ENCODE measurements around the gene ACSM4. TPM values are rescaled to one million over a fixed set of nuclear protein-coding genes. Genes with fewer than 3 reads are reported as not detected.

ACSM4 gene
- total RNA-seq, 1 donor from 2014 or later, result not detected

DNA sequence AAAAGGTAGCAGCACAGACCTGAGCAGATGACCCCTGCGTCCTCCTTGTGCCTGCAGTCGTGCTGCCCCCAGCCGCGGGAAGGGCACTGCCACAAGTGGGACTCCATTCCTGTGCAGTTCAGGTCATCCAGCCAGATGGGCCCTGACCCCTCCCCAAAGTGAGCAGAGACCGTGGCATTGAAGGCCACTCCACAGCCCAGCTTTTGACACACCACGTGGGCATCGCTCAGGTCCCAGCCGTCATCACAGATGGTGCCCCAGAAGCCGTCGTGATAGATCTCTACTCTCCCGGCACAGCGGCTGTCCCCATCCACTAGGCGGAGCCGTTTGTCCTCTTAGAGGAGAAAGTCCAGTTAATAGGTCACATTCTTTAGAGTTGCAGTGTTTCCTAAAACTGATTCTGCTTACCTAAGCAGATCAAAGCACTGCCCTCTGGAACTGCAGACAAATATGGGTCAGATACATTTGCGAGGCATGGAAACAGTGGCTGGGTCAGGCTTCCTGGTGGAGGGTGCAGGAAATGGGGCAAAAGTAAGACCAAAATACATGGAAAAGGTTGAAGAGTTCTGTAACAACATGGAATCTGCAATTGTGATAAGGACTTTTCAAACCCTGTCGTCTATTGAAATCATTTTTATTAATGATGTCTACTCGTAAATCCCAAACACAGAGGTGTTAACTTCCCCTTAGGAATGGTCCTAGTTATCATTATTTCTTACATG is 70.7 kb downstream of the ACSM4 start:
- H3K4me1 Mint-ChIP-seq, result no peaks in the 10 kb centered on the region
- H3K27me3 Mint-ChIP-seq (ENCODE audit: low read depth), result peaks cover 15% of the 10 kb centered on the region
- no peak overlapping the region for H3K4me3 Mint-ChIP-seq
- no peak overlapping the region for H3K27ac Mint-ChIP-seq
- no peak for DNase-seq (ENCODE audit: low spot score in 2 of 2, unreplicated experiment in 2 of 2)
- no peaks in the 10 kb centered on the region for H3K36me3 Mint-ChIP-seq
- H3K9me3 Mint-ChIP-seq, result peaks cover 8% of the 10 kb centered on the region
- TF ChIP-seq, protein P1, sequence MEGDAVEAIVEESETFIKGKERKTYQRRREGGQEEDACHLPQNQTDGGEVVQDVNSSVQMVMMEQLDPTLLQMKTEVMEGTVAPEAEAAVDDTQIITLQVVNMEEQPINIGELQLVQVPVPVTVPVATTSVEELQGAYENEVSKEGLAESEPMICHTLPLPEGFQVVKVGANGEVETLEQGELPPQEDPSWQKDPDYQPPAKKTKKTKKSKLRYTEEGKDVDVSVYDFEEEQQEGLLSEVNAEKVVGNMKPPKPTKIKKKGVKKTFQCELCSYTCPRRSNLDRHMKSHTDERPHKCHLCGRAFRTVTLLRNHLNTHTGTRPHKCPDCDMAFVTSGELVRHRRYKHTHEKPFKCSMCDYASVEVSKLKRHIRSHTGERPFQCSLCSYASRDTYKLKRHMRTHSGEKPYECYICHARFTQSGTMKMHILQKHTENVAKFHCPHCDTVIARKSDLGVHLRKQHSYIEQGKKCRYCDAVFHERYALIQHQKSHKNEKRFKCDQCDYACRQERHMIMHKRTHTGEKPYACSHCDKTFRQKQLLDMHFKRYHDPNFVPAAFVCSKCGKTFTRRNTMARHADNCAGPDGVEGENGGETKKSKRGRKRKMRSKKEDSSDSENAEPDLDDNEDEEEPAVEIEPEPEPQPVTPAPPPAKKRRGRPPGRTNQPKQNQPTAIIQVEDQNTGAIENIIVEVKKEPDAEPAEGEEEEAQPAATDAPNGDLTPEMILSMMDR (IDR thresholded peaks at IDR 0.05; ENCODE audit: unreplicated experiment), result no peak

DNA sequence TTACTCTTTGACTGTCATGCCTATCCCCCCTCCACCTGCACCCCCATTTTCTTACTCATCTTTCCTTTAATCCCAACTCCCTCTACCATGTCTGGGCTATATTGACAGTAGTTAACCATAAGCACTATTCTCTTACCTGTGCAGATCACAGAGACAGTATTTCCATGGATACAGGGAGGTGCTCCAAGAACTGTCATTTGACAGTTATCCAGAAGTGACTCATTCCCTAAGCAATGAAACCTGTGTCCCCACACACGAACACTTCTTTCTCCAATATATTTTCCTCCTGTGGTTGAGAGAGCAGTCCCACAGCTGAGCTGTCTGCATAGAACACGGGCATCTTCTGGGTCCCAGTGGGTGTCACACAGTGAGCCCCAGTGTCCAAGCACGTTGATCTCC is 71.3 kb downstream of the ACSM4 start:
- no peak for DNase-seq (ENCODE audit: low spot score in 2 of 2, unreplicated experiment in 2 of 2)
- Mint-ChIP-seq H3K9me3 (peaks cover 8% of the 10 kb centered on the region), H3K27me3 (ENCODE audit: low read depth) (peaks cover 13% of the 10 kb centered on the region), H3K4me1 (no peaks in the 10 kb centered on the region), H3K4me3 (no peak overlapping the region), H3K36me3 (no peaks in the 10 kb centered on the region), H3K27ac (no peak overlapping the region)
- TF ChIP-seq, protein P1 (IDR thresholded peaks at IDR 0.05; ENCODE audit: unreplicated experiment), result no peak

DNA sequence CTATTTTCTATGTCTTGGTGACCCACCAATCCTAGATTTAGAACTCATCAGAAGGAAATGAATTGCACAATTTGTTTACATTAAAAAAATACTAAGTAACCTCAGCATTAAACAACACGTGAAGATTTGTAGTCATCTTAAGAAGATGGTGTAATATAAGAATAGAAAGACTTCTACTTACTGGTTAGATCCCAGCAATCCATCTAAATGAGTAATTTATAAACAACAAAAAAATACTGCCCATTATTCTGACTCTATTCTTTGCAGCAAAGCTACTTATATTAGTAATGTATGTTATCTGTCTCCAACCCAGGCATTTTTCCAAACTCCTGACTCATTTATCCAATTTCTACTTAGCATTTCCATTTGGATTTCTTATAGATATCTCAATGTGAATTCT is 72.3 kb downstream of the ACSM4 start:
- peaks cover under 1% of the 10 kb centered on the region for H3K9me3 Mint-ChIP-seq
- TF ChIP-seq, protein P1 (IDR thresholded peaks at IDR 0.05; ENCODE audit: unreplicated experiment), result no peak
- no peak overlapping the region for H3K4me3 Mint-ChIP-seq
- H3K36me3 Mint-ChIP-seq, result no peaks in the 10 kb centered on the region
- H3K4me1 Mint-ChIP-seq, result no peaks in the 10 kb centered on the region
- H3K27me3 Mint-ChIP-seq (ENCODE audit: low read depth), result peaks cover 13% of the 10 kb centered on the region
- H3K27ac Mint-ChIP-seq, result no peak overlapping the region
- DNase-seq (ENCODE audit: low spot score in 2 of 2, unreplicated experiment in 2 of 2), result no peak

Other genes starting within 250 kb of the ACSM4 start
- 46.1 to 47.3 TPM (median 46.7 TPM) in 3 replicates for gene C1S, start 243.4 kb upstream of the ACSM4 start, total RNA-seq
- 41.5 to 45.9 TPM (median 45.1 TPM) in 3 replicates for gene C1R, start 211.6 kb upstream of the ACSM4 start, total RNA-seq
- gene C1RL, start 194.9 kb upstream of the ACSM4 start, total RNA-seq, result 50.6 to 59.2 TPM (median 58.5 TPM) in 3 replicates
- 2.1 to 2.5 TPM (median 2.3 TPM) in 3 replicates for gene RBP5, start 175.2 kb upstream of the ACSM4 start, total RNA-seq
- gene CLSTN3, start 173.7 kb upstream of the ACSM4 start, total RNA-seq, result 79.1 to 81.3 TPM (median 81.1 TPM) in 3 replicates
- 47.5 to 50.4 TPM (median 49.4 TPM) in 3 replicates for gene PEX5, start 114.4 kb upstream of the ACSM4 start, total RNA-seq
- gene CD163L1, start 140.1 kb downstream of the ACSM4 start, total RNA-seq, result 0.11 to 0.58 TPM (median 0.16 TPM) in 3 replicates
- 0.22 to 0.38 TPM (median 0.36 TPM) in 3 replicates for gene CD163, start 199.7 kb downstream of the ACSM4 start, total RNA-seq